ENCODE data around the gene AMER3.
"Not testable (repeated sequence)": the region's sequence is repeated elsewhere in the genome, so short reads cannot be mapped to it uniquely, and the experiment has no call there.

Gene AMER3

GRCh38 chr2:130755256-130756052 lies at the start of gene AMER3:
TSS of gene AMER3 (plus strand) at chr2:130755540. CDS start at chr2:130762073, 6,533 bp downstream.
- Histone ChIP-seq H3K4me3 (peak within 1 kb of the TSS in 1 of 7 experiments; percentile 32), H3K27ac (no peak within 1 kb of the TSS)

- H3K4me3 ChIP-seq, result not testable (repeated sequence)
These were observed 40.5 kb upstream of the AMER3 start for GRCh38 chr2:130714795-130715194.

GRCh38 chr2:130720036-130720435 lies 35.3 kb upstream of the AMER3 start:
- Histone ChIP-seq H3K4me3 (no peak overlapping the region), H3K27ac (no peak overlapping the region)

More at GRCh38 chr2:130714795-130715194, 40.5 kb upstream of the AMER3 start:
- not testable (repeated sequence) for H3K27ac ChIP-seq

DNA sequence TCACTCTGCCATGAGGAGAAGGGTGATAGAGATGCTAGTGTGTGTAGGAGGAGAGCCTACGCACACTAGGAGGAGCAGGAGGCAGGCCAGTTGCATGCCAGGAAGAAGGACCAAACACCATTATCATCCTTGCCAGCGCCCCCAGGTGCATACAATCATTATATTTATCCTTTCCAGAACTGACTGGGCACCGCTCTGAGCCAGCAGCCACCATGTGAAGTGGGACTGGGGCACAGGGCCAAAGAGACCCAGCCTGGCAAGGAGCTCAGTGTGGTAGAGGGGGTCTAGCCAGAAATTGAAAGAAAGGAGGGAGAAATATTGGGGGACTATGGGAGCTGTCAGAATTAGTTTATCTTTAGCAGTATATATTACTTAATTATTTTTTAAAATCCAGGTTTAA lies 34.8 kb upstream of the AMER3 start:
- Histone ChIP-seq H3K4me3 (no peak overlapping the region), H3K27ac (no peak overlapping the region)

DNA sequence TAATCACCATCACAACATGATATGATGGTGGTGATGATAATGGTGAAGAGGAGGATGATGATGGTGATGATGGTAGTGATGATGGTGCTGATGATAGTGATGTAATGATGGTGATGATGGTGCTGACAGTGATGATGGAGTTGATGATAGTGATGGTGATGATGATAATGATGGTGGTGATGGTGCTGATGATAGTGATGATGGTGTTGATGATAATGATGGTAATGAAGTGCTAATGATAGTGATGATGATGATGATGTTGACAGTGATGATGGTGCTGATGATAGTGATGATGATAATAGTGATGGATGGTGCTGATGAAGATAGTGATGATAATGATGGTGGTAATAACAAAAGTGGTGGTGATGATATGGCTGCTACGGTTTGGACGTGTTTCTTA lies 30.9 kb upstream of the AMER3 start:
- Histone ChIP-seq H3K4me3 (no peak overlapping the region), H3K27ac (no peak overlapping the region)

- Histone ChIP-seq H3K27ac (peak overlapping the region in 11 of 21 experiments; percentile 23 to 81 (median 51)), H3K4me3 (peak overlapping the region; percentile 29 to 51 (median 39))
These were observed 28.6 kb upstream of the AMER3 start for GRCh38 chr2:130726614-130727180.

GRCh38 chr2:130727286-130727924 lies 27.9 kb upstream of the AMER3 start:
- H3K4me3 ChIP-seq, result peak overlapping the region; percentile 29 to 51 (median 39)
- H3K27ac ChIP-seq, result peak overlapping the region in 14 of 21 experiments; percentile 23 to 81 (median 46)

- H3K4me3 ChIP-seq, result peak overlapping the region in 6 of 7 experiments; percentile 29 to 51 (median 40)
- H3K27ac ChIP-seq, result peak overlapping the region in 6 of 21 experiments; percentile 38 to 55 (median 40)
These were observed 27.3 kb upstream of the AMER3 start for GRCh38 chr2:130728007-130728454.

GRCh38 chr2:130728549-130729316 lies 26.6 kb upstream of the AMER3 start, which contains the start of gene GPR148:
TSS of gene GPR148 (plus strand) at chr2:130729070. CDS start at chr2:130729152, 82 bp downstream.
- Histone ChIP-seq H3K4me3 (peak within 1 kb of the TSS in 5 of 7 experiments; percentile 29 to 51 (median 40)), H3K27ac (peak within 1 kb of the TSS in 6 of 21 experiments; percentile 38 to 55 (median 40))

DNA sequence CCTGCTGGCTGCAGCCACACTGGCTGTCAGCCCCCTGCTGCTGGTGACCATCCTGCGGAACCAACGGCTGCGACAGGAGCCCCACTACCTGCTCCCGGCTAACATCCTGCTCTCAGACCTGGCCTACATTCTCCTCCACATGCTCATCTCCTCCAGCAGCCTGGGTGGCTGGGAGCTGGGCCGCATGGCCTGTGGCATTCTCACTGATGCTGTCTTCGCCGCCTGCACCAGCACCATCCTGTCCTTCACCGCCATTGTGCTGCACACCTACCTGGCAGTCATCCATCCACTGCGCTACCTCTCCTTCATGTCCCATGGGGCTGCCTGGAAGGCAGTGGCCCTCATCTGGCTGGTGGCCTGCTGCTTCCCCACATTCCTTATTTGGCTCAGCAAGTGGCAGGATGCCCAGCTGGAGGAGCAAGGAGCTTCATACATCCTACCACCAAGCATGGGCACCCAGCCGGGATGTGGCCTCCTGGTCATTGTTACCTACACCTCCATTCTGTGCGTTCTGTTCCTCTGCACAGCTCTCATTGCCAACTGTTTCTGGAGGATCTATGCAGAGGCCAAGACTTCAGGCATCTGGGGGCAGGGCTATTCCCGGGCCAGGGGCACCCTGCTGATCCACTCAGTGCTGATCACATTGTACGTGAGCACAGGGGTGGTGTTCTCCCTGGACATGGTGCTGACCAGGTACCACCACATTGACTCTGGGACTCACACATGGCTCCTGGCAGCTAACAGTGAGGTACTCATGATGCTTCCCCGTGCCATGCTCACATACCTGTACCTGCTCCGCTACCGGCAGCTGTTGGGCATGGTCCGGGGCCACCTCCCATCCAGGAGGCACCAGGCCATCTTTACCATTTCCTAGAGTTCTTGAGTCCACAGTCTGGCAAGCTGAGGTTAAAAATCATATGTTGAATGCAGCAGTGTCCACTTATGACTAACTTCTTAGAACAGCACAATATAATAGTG lies 25.7 kb upstream of the AMER3 start:
- H3K27ac ChIP-seq, result no peak overlapping the region

GRCh38 chr2:130732257-130732656 lies 23.1 kb upstream of the AMER3 start:
- H3K4me3 ChIP-seq, H3K27ac ChIP-seq: not testable (repeated sequence)

More for the DNA sequence above, 25.7 kb upstream of the AMER3 start:
- H3K4me3 ChIP-seq, result no peak overlapping the region

DNA sequence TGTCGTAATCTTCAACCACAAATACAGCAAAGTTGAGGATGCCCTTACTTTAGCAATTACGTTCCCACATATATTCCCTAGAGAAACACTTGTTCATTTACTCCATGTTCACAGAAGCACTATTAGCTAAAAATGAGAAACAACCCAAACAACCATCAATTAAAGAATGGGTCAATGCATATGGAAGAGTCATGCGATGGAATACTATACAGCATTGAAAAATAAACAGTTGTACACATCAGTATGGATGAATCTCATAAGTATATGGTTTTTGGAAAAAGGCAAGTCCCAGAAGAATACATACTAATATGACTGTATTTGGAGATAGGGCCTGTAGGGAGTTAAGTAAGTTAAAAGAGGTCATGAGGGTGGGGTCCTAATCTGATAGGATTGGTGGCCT lies 20.1 kb upstream of the AMER3 start:
- Histone ChIP-seq H3K27ac (no peak overlapping the region), H3K4me3 (no peak overlapping the region)

DNA sequence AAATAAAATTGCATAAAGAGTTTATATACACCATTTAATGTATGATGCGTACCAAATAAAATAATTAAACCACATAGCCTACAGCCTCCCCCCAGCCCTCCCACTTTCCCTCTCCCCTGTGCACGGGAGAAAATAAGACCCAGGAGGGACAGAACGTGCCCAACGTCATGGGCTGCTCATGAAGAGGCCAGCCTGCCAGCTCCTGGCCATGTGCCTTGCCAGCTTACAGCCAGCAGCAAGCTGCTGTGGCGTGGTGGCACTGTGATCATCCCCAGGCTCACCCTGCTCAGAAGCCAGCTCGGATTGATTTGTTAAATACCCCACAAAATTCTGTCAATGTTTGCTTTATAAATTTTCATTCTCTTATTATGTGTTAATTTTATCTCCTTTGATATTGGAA lies 18.9 kb upstream of the AMER3 start:
- no peak overlapping the region for H3K4me3 ChIP-seq
- H3K27ac ChIP-seq, result no peak overlapping the region

- Histone ChIP-seq H3K4me3 (no peak overlapping the region), H3K27ac (no peak overlapping the region)
These were observed 17.7 kb upstream of the AMER3 start for GRCh38 chr2:130737592-130737991.

DNA sequence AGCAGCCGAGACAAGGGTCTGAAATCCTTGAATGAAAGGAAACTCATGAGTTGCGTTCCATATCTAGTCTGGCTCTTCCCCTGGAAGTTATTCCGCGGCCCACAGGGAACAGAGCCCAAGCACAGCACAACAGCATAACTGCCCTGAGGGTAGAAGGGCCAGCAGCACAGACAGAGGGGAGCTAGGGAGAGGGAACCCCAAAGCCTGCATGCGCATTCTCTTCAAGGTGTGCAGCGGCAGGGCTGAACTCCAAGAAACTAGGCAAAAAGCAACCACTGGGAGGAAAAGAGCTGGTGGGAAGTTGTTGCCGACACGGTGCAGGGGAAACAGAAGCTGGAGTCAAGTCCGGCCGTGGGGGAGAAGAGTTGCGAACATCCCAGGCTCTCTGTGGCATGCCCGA lies 14.7 kb upstream of the AMER3 start:
- Histone ChIP-seq H3K27ac (no peak overlapping the region), H3K4me3 (no peak overlapping the region)

DNA sequence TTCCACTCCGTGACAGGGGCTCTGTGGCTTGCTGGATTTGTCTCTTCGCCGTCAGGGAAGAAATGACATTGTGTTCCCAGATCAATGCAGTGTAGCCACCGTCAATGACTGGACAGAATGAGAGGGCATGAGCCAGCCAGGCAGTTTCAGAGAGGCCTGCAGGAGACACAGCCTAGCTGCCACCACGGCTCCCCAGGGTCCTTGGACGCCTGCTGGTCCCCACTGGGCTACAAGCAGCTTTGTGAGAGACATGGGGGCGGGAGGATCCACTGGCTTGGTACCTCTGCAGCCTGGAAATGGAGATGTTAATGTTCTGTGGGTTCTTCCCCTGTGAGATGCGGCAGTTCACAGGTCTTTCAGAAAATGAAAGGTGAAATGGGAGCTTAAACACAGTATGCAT lies 12.1 kb upstream of the AMER3 start:
- H3K27ac ChIP-seq, result no peak overlapping the region
- H3K4me3 ChIP-seq, result no peak overlapping the region

DNA sequence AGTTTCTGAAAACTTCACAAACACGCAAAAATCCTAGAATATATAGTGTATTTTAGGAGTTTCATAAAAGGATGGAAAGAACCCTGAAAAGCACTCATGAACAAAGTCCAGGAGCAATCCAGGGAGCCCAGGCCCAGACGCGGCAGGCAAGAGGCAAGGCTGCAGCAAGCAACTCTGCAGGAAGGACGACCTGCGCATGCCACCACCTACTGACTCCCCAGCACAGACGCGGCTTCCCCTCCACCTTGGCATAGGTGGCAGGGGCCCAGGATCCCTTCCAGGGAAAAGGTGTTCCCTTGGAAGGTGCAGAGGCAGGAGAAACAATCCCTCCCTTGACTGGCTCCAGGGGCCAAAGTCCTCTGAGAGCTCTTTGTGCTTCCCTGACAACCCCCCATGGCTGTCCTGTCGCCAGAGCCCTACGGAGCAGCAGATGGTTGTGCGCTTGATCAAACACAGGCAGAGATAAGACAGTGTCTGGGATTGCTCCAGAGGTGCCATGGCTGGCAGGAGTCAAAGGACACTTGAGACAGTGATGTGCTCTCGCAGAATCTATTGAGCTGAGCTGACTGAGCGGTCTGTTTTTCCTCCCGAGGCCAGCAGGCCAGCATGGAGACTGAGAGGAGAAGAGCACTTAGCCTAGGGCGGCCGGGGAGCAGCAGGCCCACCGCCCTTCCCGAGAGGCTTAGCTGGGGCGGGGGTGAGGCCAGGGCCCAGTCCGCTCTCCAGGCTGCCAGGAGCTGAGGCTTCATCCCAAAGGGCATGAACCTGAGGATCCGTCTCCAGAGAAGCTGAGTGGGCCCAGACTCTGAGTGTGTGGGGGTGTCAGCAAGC lies 10.8 kb upstream of the AMER3 start:
- Histone ChIP-seq H3K4me3 (no peak overlapping the region), H3K27ac (no peak overlapping the region)

- Histone ChIP-seq H3K4me3 (no peak overlapping the region), H3K27ac (no peak overlapping the region)
These were observed 6.3 kb upstream of the AMER3 start for GRCh38 chr2:130749078-130749477.

Data from skin epidermis (tissue), 12 donors.